Measurements from ENCODE around the gene LTO1. TPM values are rescaled to one million over a fixed set of nuclear protein-coding genes. Genes with fewer than 3 reads are reported as not detected.

The LTO1 gene
- 19.2 TPM for polyA plus RNA-seq (2012; ENCODE audit: insufficient read depth, insufficient read length)

- DNase-seq (ENCODE audit: low read depth, low spot score), result peak; percentile 77
- H3K4me3 ChIP-seq (ENCODE audit: low read length), result peak within 1 kb of the TSS; percentile 96
These were observed at the start of gene LTO1 for GRCh38 chr11:69674886-69675714. Gene LTO1, minus strand, starts transcription at chr11:69675353. Its CDS starts 114 bp downstream, at chr11:69675239.

GRCh38 chr11:69721745-69722144 is 46.6 kb upstream of the LTO1 start:
- no peak overlapping the region for H3K4me3 ChIP-seq (ENCODE audit: low read length)
- DNase-seq (ENCODE audit: low read depth, low spot score), result no peak

- no peak for DNase-seq (ENCODE audit: low read depth, low spot score)
These were observed 46.0 kb upstream of the LTO1 start for GRCh38 chr11:69721106-69721505.

GRCh38 chr11:69718912-69719311 is 43.8 kb upstream of the LTO1 start:
- DNase-seq (ENCODE audit: low read depth, low spot score), result no peak
- no peak overlapping the region for H3K4me3 ChIP-seq (ENCODE audit: low read length)

More at GRCh38 chr11:69721106-69721505, 46.0 kb upstream of the LTO1 start:
- no peak overlapping the region for H3K4me3 ChIP-seq (ENCODE audit: low read length)

GRCh38 chr11:69718147-69718546 is 43.0 kb upstream of the LTO1 start:
- DNase-seq (ENCODE audit: low read depth, low spot score), result peak; percentile 55
- no peak overlapping the region for H3K4me3 ChIP-seq (ENCODE audit: low read length)

GRCh38 chr11:69716891-69717747 is 42.0 kb upstream of the LTO1 start:
- no peak for DNase-seq (ENCODE audit: low read depth, low spot score)
- no peak overlapping the region for H3K4me3 ChIP-seq (ENCODE audit: low read length)

GRCh38 chr11:69716099-69716498 is 40.9 kb upstream of the LTO1 start:
- DNase-seq (ENCODE audit: low read depth, low spot score), result no peak
- no peak overlapping the region for H3K4me3 ChIP-seq (ENCODE audit: low read length)

GRCh38 chr11:69715446-69715845 is 40.3 kb upstream of the LTO1 start:
- H3K4me3 ChIP-seq (ENCODE audit: low read length), result no peak overlapping the region
- no peak for DNase-seq (ENCODE audit: low read depth, low spot score)

- H3K4me3 ChIP-seq (ENCODE audit: low read length), result peak overlapping the region; percentile 28
- DNase-seq (ENCODE audit: low read depth, low spot score), result peak; percentile 80
These were observed 37.0 kb upstream of the LTO1 start for GRCh38 chr11:69711822-69712801.

- H3K4me3 ChIP-seq (ENCODE audit: low read length), result no peak overlapping the region
- no peak for DNase-seq (ENCODE audit: low read depth, low spot score)
These were observed 33.7 kb upstream of the LTO1 start for GRCh38 chr11:69708736-69709401.

- no peak overlapping the region for H3K4me3 ChIP-seq (ENCODE audit: low read length)
- no peak for DNase-seq (ENCODE audit: low read depth, low spot score)
These were observed 32.0 kb upstream of the LTO1 start for GRCh38 chr11:69707176-69707575.

GRCh38 chr11:69705901-69706787 is 31.0 kb upstream of the LTO1 start:
- DNase-seq (ENCODE audit: low read depth, low spot score), result no peak
- no peak overlapping the region for H3K4me3 ChIP-seq (ENCODE audit: low read length)

GRCh38 chr11:69705351-69705811 is 30.2 kb upstream of the LTO1 start:
- H3K4me3 ChIP-seq (ENCODE audit: low read length), result no peak overlapping the region
- DNase-seq (ENCODE audit: low read depth, low spot score), result no peak

- no peak overlapping the region for H3K4me3 ChIP-seq (ENCODE audit: low read length)
- DNase-seq (ENCODE audit: low read depth, low spot score), result no peak
These were observed 29.5 kb upstream of the LTO1 start for GRCh38 chr11:69704508-69705253.

GRCh38 chr11:69703768-69704507 is 28.8 kb upstream of the LTO1 start, which contains the start of gene FGF19:
Gene FGF19, minus strand, starts transcription at chr11:69704022. Its CDS starts 146 bp downstream, at chr11:69703876.
- no peak within 1 kb of the TSS for H3K4me3 ChIP-seq (ENCODE audit: low read length)
- no peak for DNase-seq (ENCODE audit: low read depth, low spot score)

- no peak overlapping the region for H3K4me3 ChIP-seq (ENCODE audit: low read length)
These were observed 28.3 kb upstream of the LTO1 start for GRCh38 chr11:69703453-69703767.

More at GRCh38 chr11:69703453-69703767, 28.3 kb upstream of the LTO1 start:
- DNase-seq (ENCODE audit: low read depth, low spot score), result no peak
